ENCODE measurements around the gene UBE2E2. TPM values are rescaled to one million over a fixed set of nuclear protein-coding genes. Genes with fewer than 3 reads are reported as not detected.
A peak's percentile ranks its signal among the peaks of the same experiment; 100 is the strongest.

The UBE2E2 gene
- total RNA-seq, 4 donors from 2014 or later, result 7.9 to 44.7 (median 26.6) TPM

DNA sequence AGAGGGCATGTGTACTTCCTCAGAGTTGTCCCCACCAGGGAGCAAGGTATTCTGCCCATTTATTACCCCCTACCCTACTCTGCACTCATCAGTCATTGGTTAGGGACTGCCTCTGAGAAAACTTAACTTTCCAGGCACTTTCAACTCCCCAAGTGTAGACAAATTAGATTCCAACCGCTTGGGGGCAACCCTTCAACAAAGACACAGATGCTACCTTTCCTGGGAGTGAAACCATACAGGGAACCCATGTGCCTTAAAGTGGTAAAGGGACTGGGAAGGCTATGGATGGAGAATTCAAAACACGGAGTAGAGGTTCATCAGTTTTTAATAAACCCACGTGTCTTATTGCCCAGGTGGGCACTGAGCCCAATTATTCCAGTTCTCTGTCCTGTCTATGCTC lies 19.4 kb upstream of the UBE2E2 start:
- in situ Hi-C loops (cut with MboI; ENCODE audit: low sequenced_read_pairs in 4 of 4), result loop anchor here in 1 of 4 donors (25.0 kb wide), 1 partner anchor 604 kb away; no protein-coding TSS in a partner anchor

DNA sequence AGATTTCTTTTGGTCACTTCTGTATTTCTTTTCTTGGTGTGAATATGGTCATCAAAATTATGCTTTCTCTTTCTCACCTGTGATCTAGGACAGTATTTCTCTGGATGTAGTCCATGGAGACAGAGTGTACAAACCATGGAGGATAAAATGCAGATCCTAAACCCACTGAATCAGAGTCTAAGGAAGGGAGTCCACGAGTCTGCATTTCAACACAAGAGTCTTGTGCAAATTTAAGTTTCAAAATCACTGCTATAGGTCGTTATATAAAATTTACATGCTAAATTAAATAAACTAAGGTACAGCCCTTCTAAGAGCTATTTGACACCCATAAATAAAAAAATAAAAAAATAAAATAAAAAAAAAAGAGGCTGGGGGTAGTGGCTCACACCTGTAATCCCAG lies 17.3 kb upstream of the UBE2E2 start:
- no peak for ATAC-seq
- intact Hi-C loops (cut with DNase I; ENCODE audit: low total_unique reads), result no loop called here

More for the DNA sequence above, 19.4 kb upstream of the UBE2E2 start:
- Histone ChIP-seq H3K4me3 (no peak overlapping the region), H3K27me3 (no peaks in the 10 kb centered on the region), H3K27ac (no peak overlapping the region), H3K9me3 (no peaks in the 10 kb centered on the region), H3K36me3 (no peaks in the 10 kb centered on the region), H3K4me1 (no peaks in the 10 kb centered on the region)
- DNase-seq (peak in 1 of 2 donors; percentile 27), ATAC-seq (peak; percentile 76 to 81)
- intact Hi-C loops (cut with DNase I; ENCODE audit: low total_unique reads), result no loop called here
- TF ChIP-seq, protein P1, sequence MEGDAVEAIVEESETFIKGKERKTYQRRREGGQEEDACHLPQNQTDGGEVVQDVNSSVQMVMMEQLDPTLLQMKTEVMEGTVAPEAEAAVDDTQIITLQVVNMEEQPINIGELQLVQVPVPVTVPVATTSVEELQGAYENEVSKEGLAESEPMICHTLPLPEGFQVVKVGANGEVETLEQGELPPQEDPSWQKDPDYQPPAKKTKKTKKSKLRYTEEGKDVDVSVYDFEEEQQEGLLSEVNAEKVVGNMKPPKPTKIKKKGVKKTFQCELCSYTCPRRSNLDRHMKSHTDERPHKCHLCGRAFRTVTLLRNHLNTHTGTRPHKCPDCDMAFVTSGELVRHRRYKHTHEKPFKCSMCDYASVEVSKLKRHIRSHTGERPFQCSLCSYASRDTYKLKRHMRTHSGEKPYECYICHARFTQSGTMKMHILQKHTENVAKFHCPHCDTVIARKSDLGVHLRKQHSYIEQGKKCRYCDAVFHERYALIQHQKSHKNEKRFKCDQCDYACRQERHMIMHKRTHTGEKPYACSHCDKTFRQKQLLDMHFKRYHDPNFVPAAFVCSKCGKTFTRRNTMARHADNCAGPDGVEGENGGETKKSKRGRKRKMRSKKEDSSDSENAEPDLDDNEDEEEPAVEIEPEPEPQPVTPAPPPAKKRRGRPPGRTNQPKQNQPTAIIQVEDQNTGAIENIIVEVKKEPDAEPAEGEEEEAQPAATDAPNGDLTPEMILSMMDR (IDR thresholded peaks at IDR 0.05 in 4 of 5, conservative IDR thresholded peaks at IDR 0.05 in 1 of 5), result peak; percentile 33 to 57 (median 41)
- TF ChIP-seq POLR2A (IDR thresholded peaks at IDR 0.05), result no peak

DNA sequence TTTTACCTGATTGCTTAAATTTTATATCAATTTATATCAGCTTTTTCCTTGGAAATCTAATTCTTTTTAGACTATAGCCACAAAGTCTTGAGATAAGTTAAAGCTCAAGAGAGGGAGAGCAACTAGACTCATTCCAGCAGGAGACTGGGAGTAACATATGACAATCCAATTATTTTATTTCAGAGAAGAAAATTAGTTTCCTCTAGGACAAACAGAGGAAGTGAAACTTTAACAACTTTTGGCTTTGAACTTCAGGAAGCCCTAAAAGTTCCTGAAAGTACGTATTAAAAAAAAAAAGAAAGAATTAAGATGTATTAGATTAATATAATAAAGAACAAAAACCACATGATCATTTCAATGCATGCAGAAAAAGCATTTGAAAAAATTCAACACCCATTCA lies 13.9 kb upstream of the UBE2E2 start:
- Histone ChIP-seq H3K4me1 (no peaks in the 10 kb centered on the region), H3K36me3 (no peaks in the 10 kb centered on the region), H3K27me3 (no peaks in the 10 kb centered on the region), H3K27ac (no peak overlapping the region), H3K9me3 (no peaks in the 10 kb centered on the region), H3K4me3 (no peak overlapping the region)
- TF ChIP-seq POLR2A (IDR thresholded peaks at IDR 0.05), result no peak
- TF ChIP-seq, protein P1 (IDR thresholded peaks at IDR 0.05 in 4 of 5, conservative IDR thresholded peaks at IDR 0.05 in 1 of 5), result no peak
- intact Hi-C loops (cut with DNase I; ENCODE audit: low total_unique reads) (no loop called here), in situ Hi-C loops (cut with MboI; ENCODE audit: low sequenced_read_pairs in 4 of 4) (loop anchor here in 1 of 4 donors (25.0 kb wide), 1 partner anchor 598 kb away; no protein-coding TSS in a partner anchor)
- no peak for ATAC-seq
- DNase-seq, result no peak

More for the DNA sequence above, 17.3 kb upstream of the UBE2E2 start:
- in situ Hi-C loops (cut with MboI; ENCODE audit: low sequenced_read_pairs in 4 of 4), result loop anchor here in 1 of 4 donors (25.0 kb wide), 1 partner anchor 601 kb away; no protein-coding TSS in a partner anchor
- Histone ChIP-seq H3K27me3 (no peaks in the 10 kb centered on the region), H3K4me1 (no peaks in the 10 kb centered on the region), H3K36me3 (no peaks in the 10 kb centered on the region), H3K4me3 (no peak overlapping the region), H3K9me3 (no peaks in the 10 kb centered on the region), H3K27ac (no peak overlapping the region)
- DNase-seq, result no peak
- TF ChIP-seq, protein P1 (IDR thresholded peaks at IDR 0.05 in 4 of 5, conservative IDR thresholded peaks at IDR 0.05 in 1 of 5), result no peak
- no peak for TF ChIP-seq POLR2A (IDR thresholded peaks at IDR 0.05)

DNA sequence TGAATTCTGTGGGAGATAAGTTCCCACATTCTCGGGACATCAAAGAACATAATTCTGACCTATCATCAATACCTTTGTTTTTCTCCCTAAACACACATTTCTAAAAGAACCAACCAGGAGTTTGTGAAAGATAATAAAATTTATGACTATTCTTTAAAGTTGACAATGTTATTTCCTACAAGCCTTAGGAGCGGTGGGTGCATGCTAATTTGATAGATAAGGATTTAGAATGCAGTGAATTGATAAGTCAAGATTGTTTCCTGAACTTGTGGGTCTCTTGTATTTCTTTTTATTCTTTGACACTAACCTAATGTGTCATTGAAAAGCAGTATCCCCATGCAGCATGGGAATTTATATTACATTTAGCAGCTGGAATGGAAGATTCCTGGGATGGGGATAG lies 10.3 kb upstream of the UBE2E2 start:
- intact Hi-C loops (cut with DNase I; ENCODE audit: low total_unique reads), result no loop called here

More for the DNA sequence above, 10.3 kb upstream of the UBE2E2 start:
- no peak for ATAC-seq
- H3K27ac ChIP-seq, result no peak overlapping the region
- H3K4me3 ChIP-seq, result no peak overlapping the region
- TF ChIP-seq POLR2A (IDR thresholded peaks at IDR 0.05), result no peak
- TF ChIP-seq, protein P1 (IDR thresholded peaks at IDR 0.05 in 4 of 5, conservative IDR thresholded peaks at IDR 0.05 in 1 of 5), result no peak
- DNase-seq, result no peak
- H3K27me3 ChIP-seq, result no peaks in the 10 kb centered on the region
- H3K9me3 ChIP-seq, result no peaks in the 10 kb centered on the region
- in situ Hi-C loops (cut with MboI; ENCODE audit: low sequenced_read_pairs in 4 of 4), result loop anchor here in 1 of 4 donors (25.0 kb wide), 1 partner anchor 594 kb away; no protein-coding TSS in a partner anchor
- H3K36me3 ChIP-seq, result no peaks in the 10 kb centered on the region
- H3K4me1 ChIP-seq, result no peaks in the 10 kb centered on the region

All from gastrocnemius medialis (tissue), 4 donors.